K562 (cell line): ENCODE data around the gene ZIC2. TPM values are rescaled to one million over a fixed set of nuclear protein-coding genes. Genes with fewer than 3 reads are reported as not detected.
A peak's percentile ranks its signal among the peaks of the same experiment; 100 is the strongest.

Source experiments
- ARID1B ChIP-seq: fragments of 450-650 bp; IDR thresholded peaks from 2 replicates; pipeline ENCODE4 v1.6.1; 2016; ENCODE audit warnings: antibody characterized with exemption, mild to moderate bottlenecking, inconsistent platforms
- BACH1 ChIP-seq: fragments of 200-800 bp; sonication (Bioruptor generic); IDR thresholded peaks from 2 replicates; pipeline ENCODE4 v1.6.1; 2016; ENCODE audit warnings: missing genetic modification characterization, missing compliant biosample characterization
- CBX1 ChIP-seq: sonication (generic); IDR thresholded peaks from 2 replicates; pipeline ENCODE4 v1.6.1; 2016; ENCODE audit warnings: antibody characterized with exemption, low read depth, mild to moderate bottlenecking
- GATAD2B ChIP-seq: fragments of 450-650 bp; IDR thresholded peaks from 2 replicates; pipeline ENCODE4 v1.6.1; 2017; ENCODE audit warnings: mild to moderate bottlenecking, borderline replicate concordance
- JUNB ChIP-seq: fragments of 450-650 bp; formaldehyde crosslinking; conservative IDR thresholded peaks from 2 replicates; pipeline ENCODE4 v1.4.0; 2020; ENCODE audit warnings: mild to moderate bottlenecking
- SETDB1 ChIP-seq: IDR thresholded peaks from one replicate; pipeline ENCODE4 v1.6.1; 2012; ENCODE audit warnings: low read length, control low read depth, inconsistent platforms
- ZNF175 ChIP-seq: fragments of 200-800 bp; sonication (Bioruptor generic); IDR thresholded peaks from 2 replicates; pipeline ENCODE4 v1.6.1; 2016; ENCODE audit warnings: low read depth, mild to moderate bottlenecking, missing genetic modification characterization, missing compliant biosample characterization
- ZNF239 ChIP-seq: fragments of 250-450 bp; sonication (Bioruptor Pico); IDR thresholded peaks from 2 replicates; pipeline ENCODE4 v1.4.0; 2020; ENCODE audit warnings: mild to moderate bottlenecking
- ZNF384 ChIP-seq: IDR thresholded peaks from 2 replicates; pipeline ENCODE4 v1.6.1; 2012; ENCODE audit warnings: low read depth, low read length, improper control_type of control experiment
- ZNF57 ChIP-seq: fragments of 450-650 bp; formaldehyde crosslinking; IDR thresholded peaks from 2 replicates; pipeline ENCODE4 v1.4.0; 2020; ENCODE audit warnings: mild to moderate bottlenecking, moderate library complexity
- ZNF695 ChIP-seq: fragments of 450-650 bp; formaldehyde crosslinking; IDR thresholded peaks from 2 replicates; pipeline ENCODE4 v1.4.0; 2020; ENCODE audit warnings: mild to moderate bottlenecking, moderate library complexity
- polyA plus RNA-seq, 8 experiments: library from polyadenylated mRNA; depleted of rRNA in 4 of 8; stranded (reverse) in 5 of 8; unstranded in 3 of 8; fragments of >200 nt; fragmentation: Nextera tagmentation in 2 of 8; fragmentation: Illumina TruSeq in 1 of 8; extraction: Ambion mirVana in 2 of 8; extraction: Trizol in 1 of 8; gene quantifications; 2 replicates each; pipeline versions ENCODE4 v1.2.1 to v1.2.3, GENCODE V29; 2011 to 2014; ENCODE audit warnings: inconsistent platforms in 1 of 8, missing spikeins in 1 of 8
- total RNA-seq, 7 experiments: library from RNA; depleted of rRNA in 6 of 7; stranded (reverse); fragments of >200 nt in 6 of 7; fragmentation: Illumina TruSeq in 2 of 7; extraction: Trizol in 2 of 7; gene quantifications; 2 replicates each; pipeline versions ENCODE4 v1.2.1 to v1.2.3, GENCODE V29; 2011 to 2021; ENCODE audit warnings: low replicate concordance in 1 of 7
- TF ChIP-seq, protein P1 (sequence below): sonication (generic); formaldehyde crosslinking; IDR thresholded peaks from 2 replicates; pipeline ENCODE4 v1.8.1; 2023; ENCODE audit warnings: missing genetic modification reagents, mild to moderate bottlenecking, borderline replicate concordance
- TF ChIP-seq, protein P2 (sequence below): fragments of 250-450 bp; sonication (Bioruptor Pico); IDR thresholded peaks from 2 replicates; pipeline ENCODE4 v1.8.0; 2022; ENCODE audit warnings: inconsistent platforms
- TF ChIP-seq, protein P3 (sequence below): fragments of 450-650 bp; formaldehyde crosslinking; IDR thresholded peaks from 2 replicates; pipeline ENCODE4 v1.4.0; 2022; ENCODE audit warnings: mild to moderate bottlenecking, moderate library complexity
- TF ChIP-seq, protein P4 (sequence below): fragments of 250-450 bp; sonication (Bioruptor Pico); IDR thresholded peaks from 2 replicates; pipeline ENCODE4 v1.8.0; 2022; ENCODE audit warnings: moderate library complexity, mild to moderate bottlenecking, inconsistent platforms

Gene ZIC2
- total and polyA plus RNA-seq, 9 of the 15 experiments (the other 6 are each of a cell fraction or from before 2014, with no cell fraction given), result 1.8 to 18.0 (median 4.5) TPM

DNA sequence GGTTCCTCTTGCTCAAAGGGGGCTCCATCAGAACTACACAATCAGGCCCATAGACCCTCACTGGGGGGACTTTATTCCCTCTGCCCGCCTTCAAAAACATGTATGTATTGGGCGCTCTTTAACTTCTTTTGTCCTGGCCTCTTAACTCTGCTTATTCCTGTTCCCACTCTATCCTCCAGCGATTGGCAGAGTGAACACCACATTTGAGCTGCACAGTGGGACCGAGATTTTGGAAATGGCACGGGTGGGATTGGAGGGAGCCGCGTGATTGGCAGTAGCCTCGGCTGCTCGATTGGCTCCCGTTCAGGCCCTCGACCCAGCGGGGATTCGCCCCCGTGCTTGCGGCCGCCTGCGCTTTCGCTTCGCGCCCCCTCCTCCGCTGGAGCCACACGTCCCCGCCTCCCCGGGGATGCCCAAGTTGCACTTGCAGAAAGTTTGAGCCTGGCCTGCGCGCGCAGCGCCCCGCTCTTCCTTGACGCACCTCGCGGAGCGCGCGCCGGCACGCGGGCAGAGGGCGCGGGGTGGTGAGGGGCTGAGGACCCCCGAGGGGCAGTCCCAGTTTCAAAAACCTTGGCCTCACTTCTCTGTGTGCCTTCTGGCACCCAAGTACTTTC is 9.9 kb upstream of the ZIC2 start, which contains the start of gene ZIC5 (continued):
- TF ChIP-seq, protein P1, sequence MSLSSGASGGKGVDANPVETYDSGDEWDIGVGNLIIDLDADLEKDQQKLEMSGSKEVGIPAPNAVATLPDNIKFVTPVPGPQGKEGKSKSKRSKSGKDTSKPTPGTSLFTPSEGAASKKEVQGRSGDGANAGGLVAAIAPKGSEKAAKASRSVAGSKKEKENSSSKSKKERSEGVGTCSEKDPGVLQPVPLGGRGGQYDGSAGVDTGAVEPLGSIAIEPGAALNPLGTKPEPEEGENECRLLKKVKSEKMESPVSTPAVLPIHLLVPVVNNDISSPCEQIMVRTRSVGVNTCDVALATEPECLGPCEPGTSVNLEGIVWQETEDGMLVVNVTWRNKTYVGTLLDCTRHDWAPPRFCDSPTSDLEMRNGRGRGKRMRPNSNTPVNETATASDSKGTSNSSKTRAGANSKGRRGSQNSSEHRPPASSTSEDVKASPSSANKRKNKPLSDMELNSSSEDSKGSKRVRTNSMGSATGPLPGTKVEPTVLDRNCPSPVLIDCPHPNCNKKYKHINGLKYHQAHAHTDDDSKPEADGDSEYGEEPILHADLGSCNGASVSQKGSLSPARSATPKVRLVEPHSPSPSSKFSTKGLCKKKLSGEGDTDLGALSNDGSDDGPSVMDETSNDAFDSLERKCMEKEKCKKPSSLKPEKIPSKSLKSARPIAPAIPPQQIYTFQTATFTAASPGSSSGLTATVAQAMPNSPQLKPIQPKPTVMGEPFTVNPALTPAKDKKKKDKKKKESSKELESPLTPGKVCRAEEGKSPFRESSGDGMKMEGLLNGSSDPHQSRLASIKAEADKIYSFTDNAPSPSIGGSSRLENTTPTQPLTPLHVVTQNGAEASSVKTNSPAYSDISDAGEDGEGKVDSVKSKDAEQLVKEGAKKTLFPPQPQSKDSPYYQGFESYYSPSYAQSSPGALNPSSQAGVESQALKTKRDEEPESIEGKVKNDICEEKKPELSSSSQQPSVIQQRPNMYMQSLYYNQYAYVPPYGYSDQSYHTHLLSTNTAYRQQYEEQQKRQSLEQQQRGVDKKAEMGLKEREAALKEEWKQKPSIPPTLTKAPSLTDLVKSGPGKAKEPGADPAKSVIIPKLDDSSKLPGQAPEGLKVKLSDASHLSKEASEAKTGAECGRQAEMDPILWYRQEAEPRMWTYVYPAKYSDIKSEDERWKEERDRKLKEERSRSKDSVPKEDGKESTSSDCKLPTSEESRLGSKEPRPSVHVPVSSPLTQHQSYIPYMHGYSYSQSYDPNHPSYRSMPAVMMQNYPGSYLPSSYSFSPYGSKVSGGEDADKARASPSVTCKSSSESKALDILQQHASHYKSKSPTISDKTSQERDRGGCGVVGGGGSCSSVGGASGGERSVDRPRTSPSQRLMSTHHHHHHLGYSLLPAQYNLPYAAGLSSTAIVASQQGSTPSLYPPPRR (CRISPR knock-in tag), result no peak
- no peak for TF ChIP-seq CBX1
- no peak for TF ChIP-seq ARID1B
- TF ChIP-seq, protein P2, sequence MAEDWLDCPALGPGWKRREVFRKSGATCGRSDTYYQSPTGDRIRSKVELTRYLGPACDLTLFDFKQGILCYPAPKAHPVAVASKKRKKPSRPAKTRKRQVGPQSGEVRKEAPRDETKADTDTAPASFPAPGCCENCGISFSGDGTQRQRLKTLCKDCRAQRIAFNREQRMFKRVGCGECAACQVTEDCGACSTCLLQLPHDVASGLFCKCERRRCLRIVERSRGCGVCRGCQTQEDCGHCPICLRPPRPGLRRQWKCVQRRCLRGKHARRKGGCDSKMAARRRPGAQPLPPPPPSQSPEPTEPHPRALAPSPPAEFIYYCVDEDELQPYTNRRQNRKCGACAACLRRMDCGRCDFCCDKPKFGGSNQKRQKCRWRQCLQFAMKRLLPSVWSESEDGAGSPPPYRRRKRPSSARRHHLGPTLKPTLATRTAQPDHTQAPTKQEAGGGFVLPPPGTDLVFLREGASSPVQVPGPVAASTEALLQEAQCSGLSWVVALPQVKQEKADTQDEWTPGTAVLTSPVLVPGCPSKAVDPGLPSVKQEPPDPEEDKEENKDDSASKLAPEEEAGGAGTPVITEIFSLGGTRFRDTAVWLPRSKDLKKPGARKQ (CRISPR knock-in tag), result 0 out of 2 replicates have a peak, but pooled peaks have one; percentile 32
- TF ChIP-seq ZNF384, result no peak
- no peak for TF ChIP-seq SETDB1
- TF ChIP-seq ZNF695 (CRISPR knock-in tag), result no peak
- TF ChIP-seq ZNF175 (CRISPR knock-in tag), result no peak
- TF ChIP-seq, protein P3, sequence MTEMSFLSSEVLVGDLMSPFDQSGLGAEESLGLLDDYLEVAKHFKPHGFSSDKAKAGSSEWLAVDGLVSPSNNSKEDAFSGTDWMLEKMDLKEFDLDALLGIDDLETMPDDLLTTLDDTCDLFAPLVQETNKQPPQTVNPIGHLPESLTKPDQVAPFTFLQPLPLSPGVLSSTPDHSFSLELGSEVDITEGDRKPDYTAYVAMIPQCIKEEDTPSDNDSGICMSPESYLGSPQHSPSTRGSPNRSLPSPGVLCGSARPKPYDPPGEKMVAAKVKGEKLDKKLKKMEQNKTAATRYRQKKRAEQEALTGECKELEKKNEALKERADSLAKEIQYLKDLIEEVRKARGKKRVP, result no peak
- TF ChIP-seq JUNB (CRISPR knock-in tag), result no peak
- no peak for TF ChIP-seq BACH1 (tag)
- TF ChIP-seq GATAD2B, result no peak
- TF ChIP-seq, protein P4, sequence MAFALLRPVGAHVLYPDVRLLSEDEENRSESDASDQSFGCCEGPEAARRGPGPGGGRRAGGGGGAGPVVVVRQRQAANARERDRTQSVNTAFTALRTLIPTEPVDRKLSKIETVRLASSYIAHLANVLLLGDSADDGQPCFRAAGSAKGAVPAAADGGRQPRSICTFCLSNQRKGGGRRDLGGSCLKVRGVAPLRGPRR (CRISPR knock-in tag), result no peak
- no peak for TF ChIP-seq ZNF239 (CRISPR knock-in tag)
- TF ChIP-seq ZNF57 (CRISPR knock-in tag), result no peak
